ENCODE measurements around the gene RHBDL2. TPM values are rescaled to one million over a fixed set of nuclear protein-coding genes. Genes with fewer than 3 reads are reported as not detected.
"Not testable (repeated sequence)": the region's sequence is repeated elsewhere in the genome, so short reads cannot be mapped to it uniquely, and the experiment has no call there.

The RHBDL2 gene
- total and polyA plus RNA-seq, 2 donors (not counting 3 experiments of a cell fraction or from before 2014, with no cell fraction given) = 0.06 to 1.4 TPM

DNA sequence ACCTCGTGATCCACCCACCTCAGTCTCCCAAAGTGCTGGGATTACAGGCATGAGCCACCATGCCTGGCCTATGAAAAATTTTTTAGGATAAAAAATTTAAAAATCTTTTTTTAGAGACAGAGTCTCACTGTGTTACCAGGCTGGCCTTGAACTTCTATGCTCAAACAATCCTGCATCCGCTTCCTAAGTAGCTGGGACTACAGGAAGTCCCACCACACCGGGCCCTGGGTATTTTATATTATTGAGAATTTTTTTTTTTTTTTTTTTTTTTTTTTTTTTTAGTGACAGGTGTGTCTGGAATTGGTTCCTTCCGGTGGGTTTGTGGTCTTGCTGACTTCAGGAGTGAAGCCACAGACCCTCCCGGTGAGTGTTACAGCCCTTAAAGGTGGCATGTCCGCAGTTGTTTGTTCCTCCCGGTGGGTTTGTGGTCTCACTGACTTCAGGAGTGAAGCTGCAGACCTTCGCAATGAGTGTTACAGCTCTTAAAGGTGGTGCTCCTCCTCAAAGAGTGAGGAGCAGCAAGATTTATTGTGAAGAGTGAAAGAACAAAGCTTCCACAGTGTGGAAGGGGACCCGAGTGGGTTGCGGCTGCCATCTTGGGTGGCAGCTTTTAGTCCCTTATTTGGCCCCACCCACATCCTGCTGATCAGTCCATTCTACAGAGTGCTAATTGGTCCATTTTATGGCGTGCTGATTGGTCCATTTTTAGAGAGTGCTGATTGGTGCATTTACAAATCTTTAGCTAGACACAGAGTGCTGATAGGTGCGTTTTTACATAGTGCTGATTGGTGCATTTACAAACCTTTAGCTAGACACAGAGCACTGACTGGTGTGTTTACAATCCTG lies 36.0 kb upstream of the RHBDL2 start:
- H3K27me3 ChIP-seq (ENCODE audit: control insufficient read depth in 2 of 2, insufficient read depth in 2 of 2, low read length in 2 of 2); BruUV-seq (replicated peaks); H3K9me3 ChIP-seq (replicated peaks; ENCODE audit: control insufficient read depth, insufficient read depth, low read length); H3K4me1 ChIP-seq (ENCODE audit: control insufficient read depth, extremely low read depth, insufficient read depth, low read length); H4K20me1 ChIP-seq (replicated peaks; ENCODE audit: control insufficient read depth, extremely low read depth, insufficient read depth, low read length); H3K9ac ChIP-seq (replicated peaks; ENCODE audit: extremely low read depth, insufficient read depth, low read length); intact Hi-C loops (cut with micrococcal nuclease); H3K79me2 ChIP-seq (ENCODE audit: control insufficient read depth, insufficient read depth, low read length); H3K4me3 ChIP-seq (replicated peaks in 1 of 3; ENCODE audit: insufficient read depth in 1 of 3, low read depth in 1 of 3, low read length in 3 of 3); DNase-seq (ENCODE audit: low read depth, low spot score); H2AFZ ChIP-seq (ENCODE audit: low read depth, low read length); H3K9me1 ChIP-seq (replicated peaks; ENCODE audit: control insufficient read depth, extremely low read depth, insufficient read depth, low read length); POLR2A ChIA-PET; dilution Hi-C loops (cut with MboI; ENCODE audit: extremely low pct_ligation_motif_present, low sequenced_read_pairs); H3K27ac ChIP-seq (ENCODE audit: insufficient read depth, low read depth, low read length); H3K36me3 ChIP-seq (ENCODE audit: control insufficient read depth in 2 of 2, extremely low read depth in 1 of 2, insufficient read depth in 2 of 2, low read length in 2 of 2); FAIRE-seq; H3K4me2 ChIP-seq (ENCODE audit: insufficient read depth, low read length): not testable (repeated sequence)
- CTCF ChIA-PET = interaction anchor here (0.7 to 1.5 kb wide), 2 partner anchors 11 to 115 kb away, joined by 3 read pairs; no protein-coding TSS in a partner anchor

- no peak overlapping the region for H3K4me3 ChIP-seq (replicated peaks in 1 of 3; ENCODE audit: insufficient read depth in 1 of 3, low read depth in 1 of 3, low read length in 3 of 3)
- H3K4me1 ChIP-seq (ENCODE audit: control insufficient read depth, extremely low read depth, insufficient read depth, low read length) = no peaks in the 10 kb centered on the region
- no TSS peak for BruUV-seq (replicated peaks)
- no peak overlapping the region for H2AFZ ChIP-seq (ENCODE audit: low read depth, low read length)
- H4K20me1 ChIP-seq (replicated peaks; ENCODE audit: control insufficient read depth, extremely low read depth, insufficient read depth, low read length) = no peaks in the 10 kb centered on the region
- POLR2A ChIA-PET = no interaction called here
- no peak overlapping the region for H3K4me2 ChIP-seq (ENCODE audit: insufficient read depth, low read length)
- H3K9me3 ChIP-seq (replicated peaks; ENCODE audit: control insufficient read depth, insufficient read depth, low read length) = no peaks in the 10 kb centered on the region
- no peak for FAIRE-seq
- H3K27me3 ChIP-seq (ENCODE audit: control insufficient read depth in 2 of 2, insufficient read depth in 2 of 2, low read length in 2 of 2) = no peaks in the 10 kb centered on the region
- H3K9me1 ChIP-seq (replicated peaks; ENCODE audit: control insufficient read depth, extremely low read depth, insufficient read depth, low read length) = no peaks in the 10 kb centered on the region
- no peaks in the 10 kb centered on the region for H3K79me2 ChIP-seq (ENCODE audit: control insufficient read depth, insufficient read depth, low read length)
- DNase-seq (ENCODE audit: low read depth, low spot score) = no peak
- intact Hi-C loops (cut with micrococcal nuclease) (no loop called here), dilution Hi-C loops (cut with MboI; ENCODE audit: extremely low pct_ligation_motif_present, low sequenced_read_pairs) (no loop called here)
- CTCF ChIA-PET = no interaction called here
- no peak overlapping the region for H3K9ac ChIP-seq (replicated peaks; ENCODE audit: extremely low read depth, insufficient read depth, low read length)
- TF ChIP-seq MAX (IDR thresholded peaks at IDR 0.05; ENCODE audit: insufficient read depth, insufficient read length) = no peak
- no peak for TF ChIP-seq EZH2 (IDR thresholded peaks at IDR 0.05; ENCODE audit: borderline replicate concordance, low read depth, low read length, severe bottlenecking)
- no peak for TF ChIP-seq JUN (IDR thresholded peaks at IDR 0.05; ENCODE audit: borderline replicate concordance, insufficient read depth, insufficient read length, low read depth)
- no peak for TF ChIP-seq FOS (IDR thresholded peaks at IDR 0.05; ENCODE audit: borderline replicate concordance, insufficient read depth, low read length)
- TF ChIP-seq POLR2A (IDR thresholded peaks at IDR 0.05; ENCODE audit: low read depth, low read length) = no peak
- TF ChIP-seq, protein P1, sequence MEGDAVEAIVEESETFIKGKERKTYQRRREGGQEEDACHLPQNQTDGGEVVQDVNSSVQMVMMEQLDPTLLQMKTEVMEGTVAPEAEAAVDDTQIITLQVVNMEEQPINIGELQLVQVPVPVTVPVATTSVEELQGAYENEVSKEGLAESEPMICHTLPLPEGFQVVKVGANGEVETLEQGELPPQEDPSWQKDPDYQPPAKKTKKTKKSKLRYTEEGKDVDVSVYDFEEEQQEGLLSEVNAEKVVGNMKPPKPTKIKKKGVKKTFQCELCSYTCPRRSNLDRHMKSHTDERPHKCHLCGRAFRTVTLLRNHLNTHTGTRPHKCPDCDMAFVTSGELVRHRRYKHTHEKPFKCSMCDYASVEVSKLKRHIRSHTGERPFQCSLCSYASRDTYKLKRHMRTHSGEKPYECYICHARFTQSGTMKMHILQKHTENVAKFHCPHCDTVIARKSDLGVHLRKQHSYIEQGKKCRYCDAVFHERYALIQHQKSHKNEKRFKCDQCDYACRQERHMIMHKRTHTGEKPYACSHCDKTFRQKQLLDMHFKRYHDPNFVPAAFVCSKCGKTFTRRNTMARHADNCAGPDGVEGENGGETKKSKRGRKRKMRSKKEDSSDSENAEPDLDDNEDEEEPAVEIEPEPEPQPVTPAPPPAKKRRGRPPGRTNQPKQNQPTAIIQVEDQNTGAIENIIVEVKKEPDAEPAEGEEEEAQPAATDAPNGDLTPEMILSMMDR (IDR thresholded peaks at IDR 0.05; ENCODE audit: extremely low read depth in 1 of 2, insufficient read depth in 1 of 2, low read depth in 1 of 2, low read length in 2 of 2) = no peak
- no peak for TF ChIP-seq MYC (IDR thresholded peaks at IDR 0.05; ENCODE audit: low read depth, low read length)
- no peak for TF ChIP-seq GATA2 (IDR thresholded peaks at IDR 0.05; ENCODE audit: insufficient read depth, insufficient read length, low read depth, low read length)
- TF ChIP-seq POLR2AphosphoS5 (IDR thresholded peaks at IDR 0.05; ENCODE audit: insufficient read depth, low read depth, low read length) = no peak
- no peaks in the 10 kb centered on the region for H3K36me3 ChIP-seq (ENCODE audit: control insufficient read depth in 2 of 2, extremely low read depth in 1 of 2, insufficient read depth in 2 of 2, low read length in 2 of 2)
- H3K27ac ChIP-seq (ENCODE audit: insufficient read depth, low read depth, low read length) = no peak overlapping the region
These were observed 32.2 kb upstream of the RHBDL2 start for GRCh38 chr1:38973659-38974437.
